Activated CD4-positive, CD25-positive, alpha-beta regulatory T cell treated with anti-CD3 and anti-CD28 coated beads, Interleukin-2, amount 50 U/mL, for 72 hours (primary cell): Measurements from ENCODE around the gene STX18.
"Not testable (repeated sequence)": the region's sequence is repeated elsewhere in the genome, so short reads cannot be mapped to it uniquely, and the experiment has no call there.

Source experiments
- DNase-seq: peaks from one replicate; pipeline ENCODE4 v3.0.0; 2021

The STX18 gene

GRCh38 chr4:4474476-4474875 is 67.4 kb downstream of the STX18 start:
- DNase-seq: no peak

- no peak for DNase-seq
Observed at GRCh38 chr4:4472344-4472958, 69.4 kb downstream of the STX18 start.

- no peak for DNase-seq
Observed at GRCh38 chr4:4471195-4471594, 70.7 kb downstream of the STX18 start.

GRCh38 chr4:4470208-4470607 is 71.6 kb downstream of the STX18 start:
- no peak for DNase-seq

- DNase-seq: not testable (repeated sequence)
Observed at GRCh38 chr4:4465238-4465637, 76.6 kb downstream of the STX18 start.

- no peak for DNase-seq
Observed at GRCh38 chr4:4462970-4463369, 78.9 kb downstream of the STX18 start.

GRCh38 chr4:4461850-4462249 is 80.0 kb downstream of the STX18 start:
- peak; percentile 41 for DNase-seq

GRCh38 chr4:4461178-4461577 is 80.7 kb downstream of the STX18 start:
- no peak for DNase-seq

- DNase-seq: no peak
Observed at GRCh38 chr4:4460759-4461158, 81.1 kb downstream of the STX18 start.

GRCh38 chr4:4459181-4459580 is 82.7 kb downstream of the STX18 start:
- no peak for DNase-seq

GRCh38 chr4:4457803-4458553 is 83.9 kb downstream of the STX18 start:
- DNase-seq: no peak

- DNase-seq: no peak
Observed at GRCh38 chr4:4456816-4457578, 84.9 kb downstream of the STX18 start.

GRCh38 chr4:4456351-4456750 is 85.5 kb downstream of the STX18 start:
- no peak for DNase-seq

GRCh38 chr4:4455210-4455865 is 86.5 kb downstream of the STX18 start:
- DNase-seq: no peak

GRCh38 chr4:4446434-4446833 is 95.4 kb downstream of the STX18 start:
- DNase-seq: no peak

GRCh38 chr4:4443821-4444220 is 98.0 kb downstream of the STX18 start:
- DNase-seq: no peak

GRCh38 chr4:4440333-4441061 is 101.4 kb downstream of the STX18 start:
- no peak for DNase-seq

GRCh38 chr4:4439782-4440181 is 102.1 kb downstream of the STX18 start:
- no peak for DNase-seq

- no peak for DNase-seq
Observed at GRCh38 chr4:4438891-4439290, 103.0 kb downstream of the STX18 start.

GRCh38 chr4:4437798-4438470 is 103.9 kb downstream of the STX18 start:
- DNase-seq: no peak

- no peak for DNase-seq
Observed at GRCh38 chr4:4436244-4436823, 105.5 kb downstream of the STX18 start.

- no peak for DNase-seq
Observed at GRCh38 chr4:4433941-4434340, 107.9 kb downstream of the STX18 start.
